ENCODE data around the gene FYCO1. TPM values are rescaled to one million over a fixed set of nuclear protein-coding genes. Genes with fewer than 3 reads are reported as not detected.

FYCO1 gene
- total RNA-seq, 1 donor from 2014 or later: 7.9 TPM

- DNase-seq (ENCODE audit: low read depth): no peak
- TF ChIP-seq, protein P1, sequence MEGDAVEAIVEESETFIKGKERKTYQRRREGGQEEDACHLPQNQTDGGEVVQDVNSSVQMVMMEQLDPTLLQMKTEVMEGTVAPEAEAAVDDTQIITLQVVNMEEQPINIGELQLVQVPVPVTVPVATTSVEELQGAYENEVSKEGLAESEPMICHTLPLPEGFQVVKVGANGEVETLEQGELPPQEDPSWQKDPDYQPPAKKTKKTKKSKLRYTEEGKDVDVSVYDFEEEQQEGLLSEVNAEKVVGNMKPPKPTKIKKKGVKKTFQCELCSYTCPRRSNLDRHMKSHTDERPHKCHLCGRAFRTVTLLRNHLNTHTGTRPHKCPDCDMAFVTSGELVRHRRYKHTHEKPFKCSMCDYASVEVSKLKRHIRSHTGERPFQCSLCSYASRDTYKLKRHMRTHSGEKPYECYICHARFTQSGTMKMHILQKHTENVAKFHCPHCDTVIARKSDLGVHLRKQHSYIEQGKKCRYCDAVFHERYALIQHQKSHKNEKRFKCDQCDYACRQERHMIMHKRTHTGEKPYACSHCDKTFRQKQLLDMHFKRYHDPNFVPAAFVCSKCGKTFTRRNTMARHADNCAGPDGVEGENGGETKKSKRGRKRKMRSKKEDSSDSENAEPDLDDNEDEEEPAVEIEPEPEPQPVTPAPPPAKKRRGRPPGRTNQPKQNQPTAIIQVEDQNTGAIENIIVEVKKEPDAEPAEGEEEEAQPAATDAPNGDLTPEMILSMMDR (IDR thresholded peaks at IDR 0.05; ENCODE audit: insufficient read depth, low read length, severe bottlenecking): no peak
- no peak for FAIRE-seq
- peak overlapping the region; percentile 48 for H3K4me3 ChIP-seq (ENCODE audit: low read depth, low read length)
- no peaks in the 10 kb centered on the region for H3K36me3 ChIP-seq (ENCODE audit: control insufficient read depth, insufficient read depth, low read length)
- H3K27me3 ChIP-seq (ENCODE audit: control insufficient read depth, insufficient read depth, low read length): no peaks in the 10 kb centered on the region
Observed at GRCh38 chr3:45994419-45995235, 997 bp downstream of the FYCO1 start.

DNA sequence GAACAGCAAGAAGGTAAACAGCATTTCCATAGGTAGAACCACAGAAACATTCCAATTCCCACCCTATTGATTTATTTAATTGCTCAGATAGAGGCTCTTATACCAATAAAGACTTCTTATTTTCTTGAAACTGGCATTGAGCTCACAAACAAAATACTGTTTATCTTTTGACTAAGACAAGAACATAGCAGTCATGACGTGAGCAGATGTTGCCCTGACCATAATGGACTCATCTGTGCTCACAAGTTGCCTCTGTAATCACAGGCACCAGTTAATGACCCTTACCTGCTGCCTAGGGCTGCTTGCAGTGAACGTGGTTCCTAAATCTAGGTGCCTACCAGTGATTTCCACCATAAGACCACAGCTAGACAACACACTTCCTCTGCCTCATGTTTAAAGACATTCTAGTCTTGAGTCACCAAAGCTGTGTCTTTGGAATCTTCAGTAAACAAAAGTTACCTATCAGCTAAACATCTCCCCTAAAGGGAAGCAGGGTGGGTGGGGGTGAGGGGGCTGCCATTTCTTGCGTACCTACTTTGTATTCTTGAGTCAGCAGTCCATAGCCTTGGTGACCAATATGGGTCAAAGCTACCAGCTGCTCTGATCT lies 2.1 kb downstream of the FYCO1 start:
- Histone ChIP-seq H3K4me3 (ENCODE audit: low read depth, low read length) (no peak overlapping the region), H3K27me3 (ENCODE audit: control insufficient read depth, insufficient read depth, low read length) (no peaks in the 10 kb centered on the region), H3K36me3 (ENCODE audit: control insufficient read depth, insufficient read depth, low read length) (no peaks in the 10 kb centered on the region)
- DNase-seq (ENCODE audit: low read depth) (no peak), FAIRE-seq (no peak)
- TF ChIP-seq, protein P1 (IDR thresholded peaks at IDR 0.05; ENCODE audit: insufficient read depth, low read length, severe bottlenecking): no peak

DNA sequence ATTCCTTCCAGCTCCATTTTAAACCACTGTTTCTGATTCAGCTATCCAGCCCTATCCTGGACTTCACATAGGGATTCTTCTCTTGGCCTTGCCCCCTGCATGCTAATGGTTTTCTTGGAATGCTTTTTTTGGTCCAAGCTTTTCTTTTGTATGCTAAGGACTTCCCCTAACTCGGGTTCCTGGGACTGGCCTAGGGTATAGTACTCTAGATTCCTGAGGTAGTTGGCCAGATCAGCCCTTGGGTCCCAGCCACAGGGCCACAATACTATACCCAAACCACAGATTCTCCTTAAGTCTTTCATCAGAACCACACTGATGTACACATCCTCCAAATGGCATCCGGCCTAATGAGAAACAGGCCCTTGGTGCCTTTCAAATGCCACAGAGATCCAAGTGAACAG lies 2.8 kb downstream of the FYCO1 start:
- Histone ChIP-seq H3K4me3 (ENCODE audit: low read depth, low read length) (no peak overlapping the region), H3K27me3 (ENCODE audit: control insufficient read depth, insufficient read depth, low read length) (no peaks in the 10 kb centered on the region), H3K36me3 (ENCODE audit: control insufficient read depth, insufficient read depth, low read length) (no peaks in the 10 kb centered on the region)
- TF ChIP-seq, protein P1 (IDR thresholded peaks at IDR 0.05; ENCODE audit: insufficient read depth, low read length, severe bottlenecking): no peak
- FAIRE-seq (no peak), DNase-seq (ENCODE audit: low read depth) (no peak)

- Histone ChIP-seq H3K4me3 (ENCODE audit: low read depth, low read length) (no peak overlapping the region), H3K36me3 (ENCODE audit: control insufficient read depth, insufficient read depth, low read length) (no peaks in the 10 kb centered on the region), H3K27me3 (ENCODE audit: control insufficient read depth, insufficient read depth, low read length) (no peaks in the 10 kb centered on the region)
- DNase-seq (ENCODE audit: low read depth) (no peak), FAIRE-seq (no peak)
- TF ChIP-seq, protein P1 (IDR thresholded peaks at IDR 0.05; ENCODE audit: insufficient read depth, low read length, severe bottlenecking): no peak
Observed at GRCh38 chr3:45992133-45992729, 3.4 kb downstream of the FYCO1 start.

DNA sequence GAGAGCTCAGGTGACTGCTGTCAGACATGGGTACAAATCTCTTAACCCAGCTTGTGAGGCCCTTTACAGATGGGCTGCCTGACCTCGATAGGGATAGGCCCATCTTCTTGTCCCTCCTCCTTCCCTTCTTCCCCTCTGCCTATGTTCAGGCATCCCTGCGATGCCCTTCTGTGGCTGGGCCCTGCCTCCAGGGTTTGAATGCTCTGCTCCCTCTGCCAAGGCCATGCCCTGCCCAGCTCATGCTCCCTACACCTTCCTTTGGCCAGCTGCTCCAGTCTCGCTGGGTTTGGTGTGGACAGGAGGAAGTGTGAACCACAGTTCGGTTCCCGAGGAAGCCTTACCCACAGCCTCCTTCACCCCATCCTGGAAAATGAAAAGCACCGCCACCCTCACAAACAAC lies 4.3 kb downstream of the FYCO1 start:
- no peak overlapping the region for H3K4me3 ChIP-seq (ENCODE audit: low read depth, low read length)
- no peak for DNase-seq (ENCODE audit: low read depth)
- no peaks in the 10 kb centered on the region for H3K36me3 ChIP-seq (ENCODE audit: control insufficient read depth, insufficient read depth, low read length)
- no peaks in the 10 kb centered on the region for H3K27me3 ChIP-seq (ENCODE audit: control insufficient read depth, insufficient read depth, low read length)
- FAIRE-seq: no peak
- TF ChIP-seq, protein P1 (IDR thresholded peaks at IDR 0.05; ENCODE audit: insufficient read depth, low read length, severe bottlenecking): no peak
